Left hindlimb (tissue), 1 donor: ENCODE measurements around the gene CDX2.

ENCODE experiments used
- DNase-seq: peaks from one replicate; pipeline ENCODE4 v3.0.0-alpha.2; 2018

CDX2 gene

GRCh38 chr13:27913160-27913559 is 56.0 kb downstream of the CDX2 start:
- DNase-seq = no peak

GRCh38 chr13:27911521-27911920 is 57.6 kb downstream of the CDX2 start:
- no peak for DNase-seq
